GM12878 (cell line): ENCODE measurements around the gene OR2A12. TPM values are rescaled to one million over a fixed set of nuclear protein-coding genes. Genes with fewer than 3 reads are reported as not detected.
"Not testable (repeated sequence)": the region's sequence is repeated elsewhere in the genome, so short reads cannot be mapped to it uniquely, and the experiment has no call there.

ENCODE experiments used
- ATAC-seq: fragments of 200-7000 bp; cut with Tn5 transposase; 3 replicates; pipeline ENCODE4 v1.9.1; 2020; ENCODE audit warnings: mild to moderate bottlenecking, moderate library complexity
- BruUV-seq: library from RNA; stranded (reverse); fragments of 400-500 nt; replicated peaks from 2 replicates; lab custom pipeline; 2021; lab: Mats Ljungman, UMichigan
- CTCF ChIA-PET: fragments of 300-600 bp; sonication (Branson Sonifier 250); formaldehyde crosslinking; extraction: SDS; loops from one replicate; lab custom pipeline; 2021; ENCODE audit warnings: inconsistent platforms; lab: Yijun Ruan, JAX
- POLR2A ChIA-PET: fragments of 350-600 bp; formaldehyde crosslinking; extraction: SDS; loops from one replicate; lab custom pipeline; 2021; ENCODE audit warnings: inconsistent platforms; lab: Charles Lee
- RAD21 ChIA-PET: fragments of 300-600 bp; sonication (Branson Sonifier 250); formaldehyde crosslinking; loops from one replicate; lab custom pipeline; 2023; ENCODE audit warnings: antibody characterized with exemption; ENCODE audit not compliant: unreplicated experiment; lab: Charles Lee
- SMC1A ChIA-PET: fragments of 300-600 bp; sonication (Branson Sonifier 250); formaldehyde crosslinking; loops from one replicate; lab custom pipeline; 2023; ENCODE audit not compliant: unreplicated experiment, uncharacterized antibody; lab: Charles Lee
- DNase-seq: peaks from one replicate; pipeline ENCODE4 v3.0.0-alpha.2; 2011; ENCODE audit warnings: low read depth, low spot score
- FAIRE-seq: peaks from 3 replicates; lab custom pipeline; 2011; peaks lifted over from hg19 to GRCh38; lab: Jason Lieb, UNC
- H2AFZ ChIP-seq: 2 replicates; pipeline ENCODE4 v1.6.0; 2011; ENCODE audit warnings: low read depth, low read length, control low read depth; ENCODE audit not compliant: control insufficient read depth
- H3K27ac ChIP-seq: 2 replicates; pipeline ENCODE4 v1.5.1; 2011; ENCODE audit warnings: control low read depth; ENCODE audit not compliant: control insufficient read depth, insufficient read depth
- H3K27me3 ChIP-seq, 2 experiments: replicated peaks in 1 of 2; 2 replicates each; pipeline versions ENCODE4 v1.6.0 to v1.6.1; 2011; ENCODE audit warnings: low read length in 1 of 2; ENCODE audit not compliant: control insufficient read depth in 2 of 2, insufficient read depth in 2 of 2
- H3K36me3 ChIP-seq, 2 experiments: 2 replicates each; pipeline ENCODE4 v1.5.1; 2011; ENCODE audit warnings: low read length in 1 of 2; ENCODE audit not compliant: control insufficient read depth in 2 of 2, insufficient read depth in 2 of 2
- H3K4me1 ChIP-seq: 2 replicates; pipeline ENCODE4 v1.6.1; 2011; ENCODE audit warnings: mild to moderate bottlenecking, low read length, moderate library complexity, mixed read lengths; ENCODE audit not compliant: control insufficient read depth, insufficient read depth
- H3K4me2 ChIP-seq: 2 replicates; pipeline ENCODE4 v1.6.0; 2011; ENCODE audit warnings: control low read depth; ENCODE audit not compliant: control insufficient read depth, insufficient read depth
- H3K4me3 ChIP-seq: fragments of 200-600 bp; sonication (generic); 2 replicates; pipeline ENCODE4 v1.5.1; 2016
- H3K79me2 ChIP-seq: 2 replicates; pipeline ENCODE4 v1.6.0; 2011; ENCODE audit warnings: low read length; ENCODE audit not compliant: control insufficient read depth, insufficient read depth
- H3K9ac ChIP-seq: 2 replicates; pipeline ENCODE4 v1.8.0; 2011; ENCODE audit warnings: low read length, control low read depth, mixed read lengths; ENCODE audit not compliant: control insufficient read depth, insufficient read depth
- H3K9me3 ChIP-seq: replicated peaks from 3 replicates; pipeline ENCODE4 v1.5.1; 2011; ENCODE audit warnings: mild to moderate bottlenecking, low read length; ENCODE audit not compliant: control insufficient read depth, insufficient read depth
- H4K20me1 ChIP-seq: 2 replicates; pipeline ENCODE4 v1.6.0; 2011; ENCODE audit not compliant: control insufficient read depth, insufficient read depth
- ASH2L ChIP-seq: fragments of 300-600, 200-600 bp; sonication (generic); IDR thresholded peaks from 2 replicates; pipeline ENCODE4 v1.6.1; 2017; ENCODE audit warnings: low read depth, mild to moderate bottlenecking, borderline replicate concordance
- NBN ChIP-seq: fragments of 450-650 bp; IDR thresholded peaks from 2 replicates; pipeline ENCODE4 v1.6.1; 2016
- ZBTB40 ChIP-seq: fragments of 450-650 bp; IDR thresholded peaks from 2 replicates; pipeline ENCODE4 v1.6.1; 2016; ENCODE audit warnings: mild to moderate bottlenecking, moderate library complexity, borderline replicate concordance
- WGBS: methylation state at CpG from one replicate; pipeline ENCODE4 v1.1.6; 2016; ENCODE audit warnings: low lambda C conversion rate; ENCODE audit not compliant: insufficient replicate concordance, insufficient coverage; ENCODE audit errors: missing lambda C conversion rate; 5-methylcytosine and 5-hydroxymethylcytosine counted together
- in situ Hi-C: fragments of 300-500 bp; cut with MboI; formaldehyde crosslinking; loops from 9 replicates; pipeline ENCODE4 v1.14.3; 2018; ENCODE audit warnings: mixed read lengths
- intact Hi-C: fragments of 100-400 bp; cut with micrococcal nuclease; formaldehyde crosslinking; loops from one replicate; pipeline ENCODE4 v1.14.2; 2022; ENCODE audit not compliant: unreplicated experiment
- polyA plus RNA-seq, 11 experiments: library from polyadenylated mRNA; depleted of rRNA in 4 of 11; unstranded in 6 of 11; stranded (reverse) in 5 of 11; fragments of >200 nt; fragmentation: Nextera tagmentation in 4 of 11; fragmentation: Illumina TruSeq in 1 of 11; extraction: Ambion mirVana in 4 of 11; extraction: Trizol in 1 of 11; gene quantifications; 1 replicate in 1 of 11; 2 replicates in 10 of 11; pipeline versions ENCODE4 v1.2.1 to v1.2.3, GENCODE V29; 2011 to 2016; ENCODE audit warnings: inconsistent platforms in 2 of 11, missing spikeins in 2 of 11, low read depth in 1 of 11
- total RNA-seq, 4 experiments: library from RNA; depleted of rRNA in 3 of 4; stranded (reverse); fragments of >200 nt in 3 of 4; fragmentation: Illumina TruSeq in 1 of 4; extraction: Trizol in 1 of 4; gene quantifications; 2 replicates each; pipeline versions ENCODE4 v1.2.1 to v1.2.3, GENCODE V29; 2013 to 2021

OR2A12 gene
- total and polyA plus RNA-seq, 10 of the 15 experiments (the other 5 are each of a cell fraction or from before 2014, with no cell fraction given) = not detected

DNA sequence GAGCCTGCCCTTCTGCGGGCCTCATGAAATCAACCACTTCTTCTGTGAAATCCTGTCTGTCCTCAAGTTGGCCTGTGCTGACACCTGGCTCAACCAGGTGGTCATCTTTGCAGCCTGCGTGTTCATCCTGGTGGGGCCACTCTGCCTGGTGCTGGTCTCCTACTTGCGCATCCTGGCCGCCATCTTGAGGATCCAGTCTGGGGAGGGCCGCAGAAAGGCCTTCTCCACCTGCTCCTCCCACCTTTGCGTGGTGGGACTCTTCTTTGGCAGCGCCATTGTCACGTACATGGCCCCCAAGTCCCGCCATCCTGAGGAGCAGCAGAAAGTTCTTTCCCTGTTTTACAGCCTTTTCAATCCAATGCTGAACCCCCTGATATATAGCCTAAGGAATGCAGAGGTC, 43.5 kb downstream of the OR2A12 start:
- intact Hi-C loops = loop anchor here (5.0 to 10.0 kb wide), 2 partner anchors 227 to 885 kb away; partner anchors contain the start of gene TCAF1
- H4K20me1 ChIP-seq, H3K4me1 ChIP-seq, H3K79me2 ChIP-seq, BruUV-seq, in situ Hi-C loops, H3K9ac ChIP-seq, POLR2A ChIA-PET, H2AFZ ChIP-seq, DNase-seq, ATAC-seq, H3K9me3 ChIP-seq, FAIRE-seq, H3K27me3 ChIP-seq, RAD21 ChIA-PET, H3K4me3 ChIP-seq, SMC1A ChIA-PET, H3K4me2 ChIP-seq, H3K27ac ChIP-seq, H3K36me3 ChIP-seq: not testable (repeated sequence)
- 37% methylated on average over 9 of the region's 9 CpGs for WGBS
- CTCF ChIA-PET = interaction anchor here (1.9 kb wide), 1 partner anchor 76 kb away, joined by 5 read pairs; no protein-coding TSS in a partner anchor

- CTCF ChIA-PET = no interaction called here
- ATAC-seq (no peak), FAIRE-seq (no peak), DNase-seq (no peak)
- H3K79me2 ChIP-seq = no peaks in the 10 kb centered on the region
- 0% methylated on average over 2 of the region's 2 CpGs for WGBS
- no peak for TF ChIP-seq ASH2L
- TF ChIP-seq NBN = no peak
- peak; percentile 58 for TF ChIP-seq ZBTB40
- SMC1A ChIA-PET = no interaction called here
- H4K20me1 ChIP-seq = no peaks in the 10 kb centered on the region
- POLR2A ChIA-PET = no interaction called here
- H3K27me3 ChIP-seq = no peaks in the 10 kb centered on the region
- in situ Hi-C loops (no loop called here), intact Hi-C loops (no loop called here)
- no peak overlapping the region for H3K4me3 ChIP-seq
- no peak overlapping the region for H3K27ac ChIP-seq
- no peaks in the 10 kb centered on the region for H3K36me3 ChIP-seq
- H3K4me1 ChIP-seq = no peaks in the 10 kb centered on the region
- no peak overlapping the region for H2AFZ ChIP-seq
- H3K9me3 ChIP-seq = no peaks in the 10 kb centered on the region
- RAD21 ChIA-PET = no interaction called here
- BruUV-seq = no TSS peak
- no peak overlapping the region for H3K4me2 ChIP-seq
- no peak overlapping the region for H3K9ac ChIP-seq
Observed at GRCh38 chr7:144130730-144131129, 44.7 kb downstream of the OR2A12 start.
